Tibial artery (tissue), 4 donors: ENCODE results near the gene MIDN.
"Not testable (repeated sequence)": the region's sequence is repeated elsewhere in the genome, so short reads cannot be mapped to it uniquely, and the experiment has no call there.

ENCODE experiments used
- DNase-seq, 2 donors: peaks; one replicate each; pipeline ENCODE4 v3.0.0-alpha.2; 2019
- H3K27ac ChIP-seq, 2 donors: fragments of 200-600 bp; sonication (generic) in 1 of 2; 1 replicate in 1 of 2; 2 replicates in 1 of 2; pipeline ENCODE4 v1.5.1; 2018 to 2019; ENCODE audit warnings: mild to moderate bottlenecking in 1 of 2
- H3K27me3 ChIP-seq, 2 donors: fragments of 200-600 bp; sonication (generic) in 1 of 2; one replicate each; pipeline versions ENCODE4 v1.5.1 to v1.6.0; 2016 to 2019
- H3K36me3 ChIP-seq, 3 donors: fragments of 200-600 bp; sonication (generic) in 2 of 3; one replicate each; pipeline ENCODE4 v1.5.1; 2016 to 2019; ENCODE audit warnings: mild to moderate bottlenecking in 2 of 3
- H3K4me1 ChIP-seq, 4 donors: fragments of 200-600 bp; sonication (generic) in 2 of 4; 1 replicate in 3 of 4; 2 replicates in 1 of 4; pipeline ENCODE4 v1.5.1; 2016 to 2019
- H3K4me3 ChIP-seq, 2 donors: fragments of 200-600 bp; sonication (generic) in 1 of 2; 1 replicate in 1 of 2; 2 replicates in 1 of 2; pipeline ENCODE4 v1.5.1; 2018 to 2019; ENCODE audit warnings: mild to moderate bottlenecking in 2 of 2
- H3K9me3 ChIP-seq, 3 donors: fragments of 200-600 bp; sonication (generic) in 1 of 3; one replicate each; pipeline ENCODE4 v1.5.1; 2016 to 2019
- intact Hi-C: fragments of 100-400 bp; cut with DNase I; formaldehyde crosslinking; loops from one replicate; pipeline ENCODE4 v1.15.0; 2023; ENCODE audit warnings: low total_unique reads
- TF ChIP-seq, protein P1 (sequence below), 2 experiments: fragments of 200-600 bp in 1 of 2; fragments of 450-650 bp in 1 of 2; IDR thresholded peaks; one replicate each; pipeline ENCODE4 v1.5.1; 2017 to 2019; ENCODE audit warnings: antibody characterized with exemption in 2 of 2, mild to moderate bottlenecking in 1 of 2, moderate library complexity in 1 of 2

The MIDN gene

DNA sequence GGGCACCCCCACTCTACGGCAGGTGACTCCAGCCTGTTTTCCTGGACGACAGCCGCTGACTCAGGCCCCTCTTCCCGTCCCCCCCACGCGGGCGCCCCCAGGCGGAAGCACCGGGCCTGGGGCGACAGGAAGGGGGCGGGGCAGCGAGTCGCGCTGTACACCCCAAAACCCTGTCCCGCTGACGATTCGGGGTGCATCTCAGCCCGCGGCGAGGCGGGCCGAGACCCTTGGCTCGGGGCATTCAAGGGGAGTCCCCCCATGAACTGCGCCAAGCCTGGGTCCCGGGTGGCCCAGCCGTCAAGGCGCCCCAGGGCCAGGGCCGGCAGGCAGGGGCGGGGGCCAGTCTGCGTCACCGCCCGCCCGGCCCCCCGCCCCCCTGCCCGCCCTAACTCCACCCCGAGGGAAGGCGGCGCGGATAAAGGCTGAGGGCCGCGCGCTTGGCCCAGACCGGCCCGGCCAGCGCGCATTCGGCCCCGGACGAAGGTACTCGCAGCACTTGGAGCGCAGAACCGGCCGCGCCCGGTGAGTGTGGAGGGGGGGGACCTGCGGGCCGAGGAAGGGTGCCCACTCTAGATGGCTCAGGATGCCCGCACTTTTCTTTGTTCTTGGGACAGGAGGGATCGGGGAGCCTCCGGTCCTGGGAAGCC, at the start of gene MIDN:
TSS of gene MIDN (plus strand) at position 445 of the 647 bp plus-strand sequence. CDS start 1,714 bp downstream, outside the sequence.
- Histone ChIP-seq H3K9me3 (no peaks in the 10 kb centered on the region), H3K27me3 (no peaks in the 10 kb centered on the region), H3K4me3 (peak within 1 kb of the TSS; percentile 67 to 94), H3K36me3 (peaks cover 4 to 15% (median 14%) of the 10 kb centered on the region in 3 donors), H3K27ac (peak within 1 kb of the TSS; percentile 98 to 99), H3K4me1 (peaks cover 4 to 67% (median 55%) of the 10 kb centered on the region in 4 donors)
- TF ChIP-seq, protein P1, sequence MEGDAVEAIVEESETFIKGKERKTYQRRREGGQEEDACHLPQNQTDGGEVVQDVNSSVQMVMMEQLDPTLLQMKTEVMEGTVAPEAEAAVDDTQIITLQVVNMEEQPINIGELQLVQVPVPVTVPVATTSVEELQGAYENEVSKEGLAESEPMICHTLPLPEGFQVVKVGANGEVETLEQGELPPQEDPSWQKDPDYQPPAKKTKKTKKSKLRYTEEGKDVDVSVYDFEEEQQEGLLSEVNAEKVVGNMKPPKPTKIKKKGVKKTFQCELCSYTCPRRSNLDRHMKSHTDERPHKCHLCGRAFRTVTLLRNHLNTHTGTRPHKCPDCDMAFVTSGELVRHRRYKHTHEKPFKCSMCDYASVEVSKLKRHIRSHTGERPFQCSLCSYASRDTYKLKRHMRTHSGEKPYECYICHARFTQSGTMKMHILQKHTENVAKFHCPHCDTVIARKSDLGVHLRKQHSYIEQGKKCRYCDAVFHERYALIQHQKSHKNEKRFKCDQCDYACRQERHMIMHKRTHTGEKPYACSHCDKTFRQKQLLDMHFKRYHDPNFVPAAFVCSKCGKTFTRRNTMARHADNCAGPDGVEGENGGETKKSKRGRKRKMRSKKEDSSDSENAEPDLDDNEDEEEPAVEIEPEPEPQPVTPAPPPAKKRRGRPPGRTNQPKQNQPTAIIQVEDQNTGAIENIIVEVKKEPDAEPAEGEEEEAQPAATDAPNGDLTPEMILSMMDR (IDR thresholded peaks at IDR 0.05): no peak
- DNase-seq: peak; percentile 80 to 92
- intact Hi-C loops: no loop called here

DNA sequence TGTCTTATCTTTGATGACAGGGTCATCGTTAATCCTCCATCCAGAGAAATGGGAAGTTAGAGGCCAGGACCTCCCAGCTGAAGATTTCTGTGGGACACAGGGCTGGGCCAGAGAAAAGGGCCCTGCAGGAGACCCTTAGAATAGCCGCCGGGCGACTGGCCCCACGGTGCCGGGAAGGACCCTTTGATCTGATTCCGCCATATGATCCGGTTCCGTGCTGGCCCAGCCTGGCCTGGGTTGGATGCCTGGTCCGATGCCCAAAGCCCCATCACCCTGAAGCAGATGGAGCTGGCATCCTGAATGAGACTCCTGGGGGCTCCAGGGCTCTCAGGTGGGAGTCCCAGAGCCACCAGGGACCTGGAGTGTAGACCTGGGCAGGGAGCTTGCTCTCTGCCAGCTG, 48.9 kb upstream of the MIDN start:
- H3K4me3 ChIP-seq: no peak overlapping the region
- no peaks in the 10 kb centered on the region for H3K27me3 ChIP-seq
- no peak for DNase-seq
- TF ChIP-seq, protein P1 (IDR thresholded peaks at IDR 0.05): no peak
- no peaks in the 10 kb centered on the region for H3K36me3 ChIP-seq
- intact Hi-C loops: no loop called here
- no peaks in the 10 kb centered on the region for H3K9me3 ChIP-seq
- H3K27ac ChIP-seq: no peak overlapping the region
- no peaks in the 10 kb centered on the region for H3K4me1 ChIP-seq

DNA sequence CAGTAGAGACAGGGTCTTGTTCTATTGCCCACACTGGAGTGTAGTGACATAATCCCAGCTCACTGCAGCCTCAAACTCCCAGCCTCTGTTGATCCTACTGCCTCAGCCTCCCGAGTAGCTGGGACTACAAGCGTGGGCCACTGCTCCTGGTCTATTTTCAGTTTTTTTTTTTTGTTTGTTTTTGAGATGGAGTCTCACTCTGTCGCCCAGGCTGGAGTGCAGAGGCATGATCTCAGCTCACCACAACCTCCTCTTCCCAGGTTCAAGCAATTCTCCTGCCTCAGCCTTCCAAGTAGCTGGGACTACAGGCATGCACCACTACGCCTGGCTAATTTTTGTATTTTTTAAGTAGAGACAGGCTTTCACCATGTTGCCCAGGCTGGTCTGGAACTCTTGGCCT, 47.8 kb upstream of the MIDN start:
- intact Hi-C loops, H3K9me3 ChIP-seq, DNase-seq, H3K36me3 ChIP-seq, H3K27ac ChIP-seq, H3K4me1 ChIP-seq, H3K27me3 ChIP-seq, H3K4me3 ChIP-seq: not testable (repeated sequence)

DNA sequence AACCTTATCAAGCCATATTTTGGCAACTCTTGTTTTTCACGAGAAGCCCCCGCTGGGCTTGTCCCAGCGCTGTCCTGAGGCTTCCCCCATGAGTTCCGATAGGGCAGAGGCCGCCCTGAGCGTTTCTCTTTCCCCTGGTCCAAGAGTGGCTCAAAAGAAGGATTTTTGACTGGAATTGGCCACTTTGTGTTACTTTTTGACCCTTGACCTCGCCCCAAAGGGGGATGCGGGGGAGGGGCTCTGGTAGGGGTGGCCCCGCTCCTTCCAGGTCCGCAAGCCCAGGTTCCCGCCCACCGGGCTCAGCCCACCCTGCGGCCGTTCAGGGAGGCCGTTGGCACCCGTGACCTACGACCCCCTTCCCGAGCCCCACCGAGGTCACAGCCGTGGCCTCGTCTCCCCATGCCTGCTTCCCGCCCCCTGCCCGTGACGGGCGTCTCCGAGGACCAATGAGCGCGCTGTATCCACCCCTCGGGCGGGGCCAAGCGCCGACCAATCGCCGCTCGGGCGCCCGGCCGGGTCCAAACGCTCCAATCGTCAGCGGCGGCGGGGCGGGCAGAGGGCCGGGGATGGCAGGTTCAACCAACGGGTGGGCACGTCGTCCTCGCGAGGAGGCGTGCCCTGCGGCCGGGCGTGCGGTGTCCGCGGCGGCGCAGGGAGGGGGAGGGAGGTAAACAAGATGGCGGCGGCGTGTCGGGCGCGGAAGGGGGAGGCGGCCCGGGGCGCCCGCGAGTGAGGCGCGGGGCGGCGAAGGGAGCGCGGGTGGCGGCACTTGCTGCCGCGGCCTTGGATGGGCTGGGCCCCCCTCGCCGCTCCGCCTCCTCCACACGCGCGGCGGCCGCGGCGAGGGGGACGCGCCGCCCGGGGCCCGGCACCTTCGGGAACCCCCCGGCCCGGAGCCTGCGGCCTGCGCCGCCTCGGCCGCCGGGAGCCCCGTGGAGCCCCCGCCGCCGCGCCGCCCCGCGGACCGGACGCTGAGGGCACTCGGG, 43.0 kb upstream of the MIDN start, which contains the start of gene STK11:
TSS of gene STK11 (plus strand) at position 665 of the 986 bp plus-strand sequence. CDS start 1,136 bp downstream, outside the sequence.
- TF ChIP-seq, protein P1 (IDR thresholded peaks at IDR 0.05): no peak
- H3K27ac ChIP-seq: peak within 1 kb of the TSS; percentile 88
- no peaks in the 10 kb centered on the region for H3K9me3 ChIP-seq
- H3K4me1 ChIP-seq: peaks cover 0 to 39% (median 26%) of the 10 kb centered on the region in 4 donors
- intact Hi-C loops: no loop called here
- H3K4me3 ChIP-seq: peak within 1 kb of the TSS; percentile 67 to 76
- no peaks in the 10 kb centered on the region for H3K27me3 ChIP-seq
- DNase-seq: peak; percentile 97 to 99
- peaks cover 0 to 7% (median 0%) of the 10 kb centered on the region in 3 donors for H3K36me3 ChIP-seq

DNA sequence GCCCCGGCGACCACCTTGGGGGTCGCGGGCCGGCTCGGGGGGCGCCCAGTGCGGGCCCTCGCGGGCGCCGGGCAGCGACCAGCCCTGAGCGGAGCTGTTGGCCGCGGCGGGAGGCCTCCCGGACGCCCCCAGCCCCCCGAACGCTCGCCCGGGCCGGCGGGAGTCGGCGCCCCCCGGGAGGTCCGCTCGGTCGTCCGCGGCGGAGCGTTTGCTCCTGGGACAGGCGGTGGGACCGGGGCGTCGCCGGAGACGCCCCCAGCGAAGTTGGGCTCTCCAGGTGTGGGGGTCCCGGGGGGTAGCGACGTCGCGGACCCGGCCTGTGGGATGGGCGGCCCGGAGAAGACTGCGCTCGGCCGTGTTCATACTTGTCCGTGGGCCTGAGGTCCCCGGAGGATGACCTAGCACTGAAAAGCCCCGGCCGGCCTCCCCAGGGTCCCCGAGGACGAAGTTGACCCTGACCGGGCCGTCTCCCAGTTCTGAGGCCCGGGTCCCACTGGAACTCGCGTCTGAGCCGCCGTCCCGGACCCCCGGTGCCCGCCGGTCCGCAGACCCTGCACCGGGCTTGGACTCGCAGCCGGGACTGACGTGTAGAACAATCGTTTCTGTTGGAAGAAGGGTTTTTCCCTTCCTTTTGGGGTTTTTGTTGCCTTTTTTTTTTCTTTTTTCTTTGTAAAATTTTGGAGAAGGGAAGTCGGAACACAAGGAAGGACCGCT, 42.1 kb upstream of the MIDN start:
- Histone ChIP-seq H3K36me3 (peaks cover 0 to 7% (median 0%) of the 10 kb centered on the region in 3 donors), H3K27me3 (no peaks in the 10 kb centered on the region), H3K4me1 (peaks cover 0 to 46% (median 30%) of the 10 kb centered on the region in 4 donors), H3K9me3 (no peaks in the 10 kb centered on the region), H3K4me3 (peak overlapping the region; percentile 67 to 76), H3K27ac (peak overlapping the region; percentile 88)
- intact Hi-C loops: no loop called here
- DNase-seq: no peak
- TF ChIP-seq, protein P1 (IDR thresholded peaks at IDR 0.05): no peak
